HCT116 (cell line): ENCODE results near the gene EPHB4.

Experiments
- EGR1 ChIP-seq: IDR thresholded peaks from 2 replicates; pipeline ENCODE4 v1.6.1; 2012; ENCODE audit warnings: low read depth
- JUND ChIP-seq: IDR thresholded peaks from 2 replicates; pipeline ENCODE4 v1.6.1; 2012
- POLR2A ChIP-seq: IDR thresholded peaks from 2 replicates; pipeline ENCODE4 v1.7.0; 2011; ENCODE audit warnings: borderline replicate concordance; ENCODE audit not compliant: insufficient read depth, insufficient read length; ENCODE audit errors: extremely low read depth
- POLR2AphosphoS5 ChIP-seq: IDR thresholded peaks from 2 replicates; pipeline ENCODE4 v1.6.1; 2011; ENCODE audit warnings: mild to moderate bottlenecking, low read depth, low read length, moderate library complexity
- RAD21 ChIP-seq: IDR thresholded peaks from 2 replicates; pipeline ENCODE4 v1.6.1; 2012; ENCODE audit warnings: low read depth, mild to moderate bottlenecking
- ZNF274 ChIP-seq: fragments of 200-500 bp; sonication (Bioruptor generic); IDR thresholded peaks from 2 replicates; pipeline ENCODE4 v1.6.1; 2014; ENCODE audit warnings: mild to moderate bottlenecking, low read depth, low read length, inconsistent platforms
- TF ChIP-seq, protein P1 (sequence below), 3 experiments: fragments of 200-600 bp in 1 of 3; sonication (generic) in 1 of 3; IDR thresholded peaks in 2 of 3; conservative IDR thresholded peaks in 1 of 3; 2 replicates each; pipeline ENCODE4 v1.5.1; 2012 to 2017; ENCODE audit warnings: low read depth in 2 of 3, low read length in 2 of 3, antibody characterized with exemption in 1 of 3, borderline replicate concordance in 1 of 3, control low read depth in 1 of 3, mild to moderate bottlenecking in 1 of 3, mixed read lengths in 1 of 3, mixed run types in 1 of 3, moderate library complexity in 1 of 3; ENCODE audit not compliant: insufficient read depth in 1 of 3
- TF ChIP-seq, protein P2 (sequence below): IDR thresholded peaks from 2 replicates; pipeline ENCODE4 v1.6.1; 2012

GRCh38 chr7:100753750-100754149, 73.6 kb downstream of the EPHB4 start:
- TF ChIP-seq, protein P1, sequence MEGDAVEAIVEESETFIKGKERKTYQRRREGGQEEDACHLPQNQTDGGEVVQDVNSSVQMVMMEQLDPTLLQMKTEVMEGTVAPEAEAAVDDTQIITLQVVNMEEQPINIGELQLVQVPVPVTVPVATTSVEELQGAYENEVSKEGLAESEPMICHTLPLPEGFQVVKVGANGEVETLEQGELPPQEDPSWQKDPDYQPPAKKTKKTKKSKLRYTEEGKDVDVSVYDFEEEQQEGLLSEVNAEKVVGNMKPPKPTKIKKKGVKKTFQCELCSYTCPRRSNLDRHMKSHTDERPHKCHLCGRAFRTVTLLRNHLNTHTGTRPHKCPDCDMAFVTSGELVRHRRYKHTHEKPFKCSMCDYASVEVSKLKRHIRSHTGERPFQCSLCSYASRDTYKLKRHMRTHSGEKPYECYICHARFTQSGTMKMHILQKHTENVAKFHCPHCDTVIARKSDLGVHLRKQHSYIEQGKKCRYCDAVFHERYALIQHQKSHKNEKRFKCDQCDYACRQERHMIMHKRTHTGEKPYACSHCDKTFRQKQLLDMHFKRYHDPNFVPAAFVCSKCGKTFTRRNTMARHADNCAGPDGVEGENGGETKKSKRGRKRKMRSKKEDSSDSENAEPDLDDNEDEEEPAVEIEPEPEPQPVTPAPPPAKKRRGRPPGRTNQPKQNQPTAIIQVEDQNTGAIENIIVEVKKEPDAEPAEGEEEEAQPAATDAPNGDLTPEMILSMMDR (IDR thresholded peaks at IDR 0.05 in 2 of 3, conservative IDR thresholded peaks at IDR 0.05 in 1 of 3; ENCODE audit: borderline replicate concordance in 1 of 3, insufficient read depth in 1 of 3, low read depth in 2 of 3, low read length in 2 of 3) = no peak
- TF ChIP-seq, protein P2, sequence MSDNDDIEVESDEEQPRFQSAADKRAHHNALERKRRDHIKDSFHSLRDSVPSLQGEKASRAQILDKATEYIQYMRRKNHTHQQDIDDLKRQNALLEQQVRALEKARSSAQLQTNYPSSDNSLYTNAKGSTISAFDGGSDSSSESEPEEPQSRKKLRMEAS = no peak
- TF ChIP-seq POLR2AphosphoS5 (no peak), POLR2A (no peak), RAD21 (no peak), EGR1 (no peak), ZNF274 (no peak), JUND (no peak)
